ENCODE results near the gene NDUFAF3.
A peak's percentile ranks its signal among the peaks of the same experiment; 100 is the strongest.
"Not testable (repeated sequence)": the region's sequence is repeated elsewhere in the genome, so short reads cannot be mapped to it uniquely, and the experiment has no call there.

NDUFAF3 gene

GRCh38 chr3:49001155-49001554, 20.8 kb upstream of the NDUFAF3 start:
- DNase-seq, result no peak

DNA sequence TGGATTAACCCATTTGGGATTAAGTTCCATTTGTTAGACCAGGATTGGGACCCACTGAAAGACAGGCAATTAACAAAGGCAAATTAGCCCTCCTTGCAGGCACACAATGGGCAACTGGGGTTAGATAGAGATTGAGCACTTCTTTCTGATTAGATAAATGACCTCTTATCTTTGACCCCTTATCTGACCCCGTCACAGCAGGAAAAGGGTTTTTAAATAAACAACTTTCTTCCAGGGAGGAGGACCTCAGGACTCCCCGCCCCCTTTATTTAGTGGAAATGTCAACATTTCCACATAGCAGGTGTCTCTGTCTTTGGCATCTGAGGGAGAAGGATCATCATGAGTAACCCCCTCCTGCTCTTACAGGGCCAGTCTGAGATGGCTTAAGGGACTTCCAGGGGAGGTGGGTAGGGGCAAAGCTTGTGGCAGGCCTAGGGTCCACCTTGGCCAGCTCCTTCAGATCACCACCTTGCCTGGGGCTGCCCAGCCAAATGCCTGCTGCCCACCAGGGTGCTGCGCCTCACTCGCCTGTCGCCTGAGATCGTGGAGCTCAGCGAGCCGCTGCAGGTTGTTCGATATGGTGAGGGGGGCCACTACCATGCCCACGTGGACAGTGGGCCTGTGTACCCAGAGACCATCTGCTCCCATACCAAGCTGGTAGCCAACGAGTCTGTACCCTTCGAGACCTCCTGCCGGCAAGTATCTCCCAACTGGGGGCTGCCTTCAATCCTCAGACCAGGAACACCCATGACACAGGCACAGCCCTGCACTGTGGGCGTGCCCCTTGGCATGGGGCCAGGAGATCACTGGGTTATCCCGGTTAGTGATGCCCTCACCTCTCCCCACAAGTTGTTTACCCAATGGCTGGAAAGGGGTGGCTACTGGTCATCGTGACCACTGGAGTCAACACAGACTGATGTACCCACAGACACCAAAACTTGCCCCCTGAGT, 17.3 kb upstream of the NDUFAF3 start:
- DNase-seq, result no peak

GRCh38 chr3:49005303-49005680, 16.6 kb upstream of the NDUFAF3 start:
- no peak for DNase-seq

DNA sequence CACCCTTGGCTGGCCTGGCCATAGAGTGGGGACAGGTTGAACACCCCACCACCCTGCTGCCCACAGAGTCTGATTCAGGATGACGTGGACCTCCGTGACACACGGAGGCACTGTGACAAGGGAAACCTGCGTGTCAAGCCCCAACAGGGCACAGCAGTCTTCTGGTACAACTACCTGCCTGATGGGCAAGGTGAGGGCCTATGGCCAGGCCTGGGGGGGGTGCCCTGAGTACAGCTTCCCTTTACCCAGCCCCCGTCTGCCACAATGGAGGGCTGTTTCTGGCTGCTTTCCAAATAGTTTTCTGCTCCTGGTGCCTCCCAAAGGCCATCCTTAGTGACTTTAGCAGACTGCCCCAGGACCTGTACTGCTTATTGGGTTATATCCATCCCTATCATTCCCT, 15.9 kb upstream of the NDUFAF3 start:
- no peak for DNase-seq

GRCh38 chr3:49006408-49007067, 15.4 kb upstream of the NDUFAF3 start:
- no peak for DNase-seq

DNA sequence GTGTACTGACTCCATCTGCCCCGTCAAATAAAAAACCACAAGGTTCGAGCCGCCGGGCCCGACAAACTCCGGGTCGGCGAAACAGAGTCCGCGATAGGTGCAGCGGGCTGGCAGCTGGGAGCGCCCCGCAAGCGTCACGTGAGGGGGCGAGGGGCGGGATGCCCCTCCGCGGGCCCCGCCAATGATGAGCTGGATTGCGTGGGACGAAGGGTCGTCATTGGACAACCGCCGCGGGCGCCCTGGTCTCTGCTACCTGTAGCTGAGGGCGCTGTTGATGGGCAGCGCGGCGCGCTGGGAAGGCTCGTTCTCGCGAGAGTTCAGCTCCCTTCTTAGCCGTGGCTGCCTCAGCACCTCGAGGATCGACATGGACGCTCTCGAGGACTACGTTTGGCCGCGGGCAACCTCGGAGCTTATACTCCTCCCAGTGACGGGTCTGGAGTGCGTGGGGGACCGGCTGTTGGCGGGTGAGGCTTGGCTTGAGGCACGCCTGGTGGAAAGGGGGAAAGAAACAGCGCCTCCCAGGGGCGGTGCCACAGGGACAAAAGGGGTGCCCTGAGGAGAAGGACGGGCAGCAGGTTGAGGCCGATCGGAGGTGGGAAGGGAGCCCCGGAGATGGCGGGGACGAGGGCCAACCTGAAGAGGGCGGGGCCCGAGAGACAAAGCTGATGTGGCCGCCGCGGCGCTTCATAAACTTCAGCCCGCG, 14.7 kb upstream of the NDUFAF3 start, which contains the start of gene WDR6:
Gene WDR6 (plus strand): TSS at position 324 of the 703 bp plus-strand sequence. CDS start 41 bp downstream, at position 365.
- peak; percentile 98 for DNase-seq

DNA sequence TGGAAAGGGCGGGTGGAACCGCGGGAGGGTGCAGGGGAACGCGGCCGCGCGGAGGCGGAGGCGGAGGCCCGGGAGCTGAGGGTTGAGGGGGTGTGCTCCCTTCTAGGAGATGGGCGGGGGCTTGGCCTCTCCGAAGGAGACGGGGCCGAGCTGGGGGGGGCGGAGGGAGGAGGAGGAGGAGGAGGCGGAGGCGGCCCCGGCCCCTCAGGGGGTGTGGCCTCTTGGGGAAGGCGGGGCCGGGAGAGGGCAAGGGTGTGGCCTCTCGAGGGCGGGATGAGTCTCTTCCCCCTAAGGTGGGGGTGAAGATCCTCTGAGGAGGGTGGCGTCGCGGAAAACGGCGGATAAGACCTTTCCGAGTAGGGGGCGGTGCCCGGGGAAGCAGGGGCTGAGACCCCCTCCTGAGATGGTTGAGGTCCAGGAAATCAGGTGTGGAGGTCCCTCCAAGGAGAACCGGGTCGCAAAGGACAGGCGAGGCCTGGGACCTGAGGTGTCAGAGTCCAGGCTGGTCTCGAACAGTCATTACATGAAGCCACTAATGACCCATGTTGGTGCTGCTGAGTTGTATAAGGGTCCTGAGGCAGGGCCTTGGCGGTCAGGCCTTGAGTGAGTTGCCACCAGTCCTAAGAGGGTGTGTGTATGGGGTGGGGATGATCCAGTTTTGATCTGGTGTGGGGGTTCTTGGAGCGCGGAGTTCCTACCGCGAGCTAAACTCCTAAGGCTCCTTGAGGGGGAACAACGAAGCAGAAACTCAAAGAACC, 14.0 kb upstream of the NDUFAF3 start:
- peak; percentile 88 for DNase-seq

DNA sequence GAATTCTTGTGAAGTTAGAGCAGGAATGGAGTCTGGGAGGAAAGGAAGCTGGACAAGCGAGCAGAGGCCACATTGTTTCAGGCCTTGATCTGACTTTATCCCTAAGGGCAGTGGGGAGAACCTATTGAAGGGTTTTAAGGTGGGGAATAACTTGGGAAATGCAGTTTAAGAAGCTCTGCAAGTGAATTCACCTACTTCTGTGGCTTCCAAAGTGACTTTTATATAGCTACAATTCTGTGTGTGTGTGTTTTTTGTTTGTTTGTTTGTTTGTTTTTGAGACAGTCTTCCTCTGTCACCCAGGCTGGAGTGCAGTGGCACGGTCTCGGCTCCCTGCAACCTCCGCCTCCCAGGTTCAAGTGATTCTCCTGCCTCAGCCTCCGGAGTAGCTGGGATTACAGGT, 13.3 kb upstream of the NDUFAF3 start:
- not testable (repeated sequence) for DNase-seq

DNA sequence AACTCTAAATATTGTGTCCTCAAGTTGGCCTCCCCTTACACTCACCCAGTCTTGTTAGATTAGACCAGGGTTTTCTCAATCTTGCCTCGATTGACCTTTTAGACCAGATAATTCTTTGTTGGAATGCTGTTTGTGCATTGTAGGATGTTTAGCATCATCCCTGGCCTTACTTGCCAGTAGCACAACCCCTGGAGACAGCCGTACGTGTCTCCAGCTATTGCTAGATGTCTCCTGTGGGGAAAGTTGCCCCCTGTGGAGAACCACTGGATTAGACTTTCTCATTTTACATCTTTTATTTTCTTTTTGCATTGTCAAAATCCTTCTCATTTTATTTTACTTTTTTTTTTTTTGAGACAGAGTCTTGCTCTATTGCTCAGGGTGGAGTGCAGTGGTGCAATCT, 12.5 kb upstream of the NDUFAF3 start:
- no peak for DNase-seq

DNA sequence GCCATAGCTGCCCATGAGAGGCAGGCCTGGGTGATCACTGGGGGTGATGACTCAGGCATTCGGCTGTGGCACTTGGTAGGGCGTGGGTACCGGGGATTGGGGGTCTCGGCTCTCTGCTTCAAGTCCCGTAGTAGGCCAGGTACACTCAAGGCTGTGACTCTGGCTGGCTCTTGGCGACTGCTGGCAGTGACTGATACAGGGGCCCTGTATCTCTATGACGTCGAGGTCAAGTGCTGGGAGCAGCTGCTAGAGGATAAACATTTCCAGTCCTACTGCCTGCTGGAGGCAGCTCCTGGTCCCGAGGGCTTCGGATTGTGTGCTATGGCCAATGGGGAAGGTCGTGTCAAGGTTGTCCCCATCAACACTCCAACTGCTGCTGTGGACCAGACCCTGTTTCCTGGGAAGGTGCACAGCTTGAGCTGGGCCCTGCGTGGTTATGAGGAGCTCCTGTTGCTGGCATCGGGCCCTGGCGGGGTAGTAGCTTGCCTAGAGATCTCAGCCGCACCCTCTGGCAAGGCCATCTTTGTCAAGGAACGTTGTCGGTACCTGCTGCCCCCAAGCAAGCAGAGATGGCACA, 9.4 kb upstream of the NDUFAF3 start:
- DNase-seq, result no peak

- DNase-seq, result no peak
Observed at GRCh38 chr3:49013113-49013737, 8.7 kb upstream of the NDUFAF3 start.

GRCh38 chr3:49013738-49014660, 7.9 kb upstream of the NDUFAF3 start:
- DNase-seq, result peak; percentile 51

DNA sequence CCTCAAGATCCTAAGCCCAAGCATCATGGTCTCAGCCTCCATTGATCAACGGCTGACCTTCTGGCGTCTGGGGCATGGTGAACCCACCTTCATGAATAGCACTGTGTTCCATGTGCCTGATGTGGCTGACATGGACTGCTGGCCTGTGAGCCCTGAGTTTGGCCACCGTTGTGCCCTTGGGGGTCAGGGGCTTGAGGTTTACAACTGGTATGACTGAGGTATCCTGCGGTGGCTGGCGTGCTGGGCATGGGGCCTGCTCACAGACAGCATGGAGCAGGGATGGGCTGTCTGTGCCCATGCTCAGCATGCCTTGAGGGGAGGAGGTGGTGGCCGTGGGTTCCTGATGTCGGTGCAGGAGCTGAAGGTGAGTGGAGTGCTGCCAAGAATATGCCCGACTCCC, 6.8 kb upstream of the NDUFAF3 start:
- DNase-seq, result no peak

DNA sequence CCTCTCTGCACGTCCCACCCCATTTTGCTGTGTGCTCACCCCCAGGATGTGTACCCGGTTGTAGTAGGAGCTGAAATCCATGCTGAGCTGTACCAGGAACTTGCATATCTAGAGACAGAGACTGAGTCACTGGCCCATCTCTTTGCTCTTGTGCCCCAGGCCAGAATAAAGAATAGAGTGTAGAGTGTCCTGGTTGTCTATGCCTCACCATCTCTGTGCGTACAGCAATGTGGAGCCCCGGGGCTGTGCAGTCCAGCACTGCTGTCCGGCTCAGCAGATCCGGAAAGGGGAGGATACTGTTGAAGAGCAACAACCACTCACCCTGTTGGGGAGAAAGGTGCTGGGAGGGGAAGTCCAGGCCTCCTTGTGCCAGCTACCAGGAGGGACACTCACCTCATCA, 6.2 kb upstream of the NDUFAF3 start:
- no peak for DNase-seq

DNA sequence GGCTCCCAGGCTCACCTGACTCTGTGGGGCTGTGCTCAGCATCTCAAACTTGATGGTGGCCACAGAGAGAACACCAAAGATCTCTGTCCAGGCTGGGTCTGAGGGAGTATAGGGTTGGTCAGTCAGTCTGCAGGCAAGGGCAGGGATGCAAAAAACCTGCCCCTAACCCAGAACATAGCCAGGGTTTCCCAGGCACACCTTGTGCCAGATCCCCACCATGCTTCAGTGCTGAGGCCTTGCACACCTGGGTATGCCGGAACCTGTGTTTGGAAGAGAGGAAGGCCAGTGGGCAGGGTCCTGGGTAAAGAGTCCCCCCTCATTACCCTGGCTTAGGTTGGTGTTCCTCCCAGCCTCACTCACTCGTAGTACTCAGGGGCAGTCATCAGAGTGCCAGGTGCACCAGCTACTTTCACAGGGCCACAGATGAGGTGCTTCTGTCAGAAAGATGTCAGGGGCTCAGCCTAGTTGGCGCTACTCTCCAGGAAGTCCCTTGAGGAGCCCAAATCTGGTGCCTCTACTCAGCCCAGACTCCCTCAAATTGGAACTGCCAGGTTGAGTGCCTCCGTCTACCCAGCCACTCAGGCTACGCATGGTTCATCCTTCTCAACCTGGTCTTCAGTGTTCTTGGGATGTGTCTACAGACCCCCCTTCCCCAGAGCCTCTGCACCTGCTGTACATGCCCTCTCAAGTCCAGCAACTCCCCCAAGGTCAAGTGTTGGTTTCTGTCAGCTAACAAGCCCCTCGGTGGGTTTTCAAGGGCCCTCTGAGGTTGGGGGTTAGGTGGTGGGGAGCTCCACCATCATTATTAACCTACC, 5.3 kb upstream of the NDUFAF3 start:
- no peak for DNase-seq

- DNase-seq, result no peak
Observed at GRCh38 chr3:49017229-49017970, 4.5 kb upstream of the NDUFAF3 start.

- peak; percentile 54 for DNase-seq
Observed at GRCh38 chr3:49017971-49018706, 3.8 kb upstream of the NDUFAF3 start, which contains the start of gene DALRD3. DALRD3 (minus strand) TSS chr3:49018580; CDS start chr3:49018564, 16 bp downstream.

- no peak for DNase-seq
Observed at GRCh38 chr3:49018707-49019006, 3.3 kb upstream of the NDUFAF3 start.
